H9 (cell line): Measurements from ENCODE around the gene GPRASP3. TPM values are rescaled to one million over a fixed set of nuclear protein-coding genes. Genes with fewer than 3 reads are reported as not detected.

Experiments
- DNase-seq: peaks from one replicate; pipeline ENCODE4 v3.0.0-alpha.2; 2017
- H2AFZ ChIP-seq: one replicate; pipeline ENCODE4 v1.6.1; 2013; ENCODE audit warnings: mild to moderate bottlenecking, low read length, control low read depth, moderate library complexity
- H2AK5ac ChIP-seq: 2 replicates; pipeline ENCODE4 v1.6.1; 2013; ENCODE audit warnings: low read length, control low read depth, mixed read lengths; ENCODE audit not compliant: insufficient read length
- H2BK120ac ChIP-seq: one replicate; pipeline ENCODE4 v1.6.1; 2013; ENCODE audit warnings: low read depth, mild to moderate bottlenecking, low read length, control low read depth, inconsistent platforms; ENCODE audit not compliant: poor library complexity, severe bottlenecking
- H2BK12ac ChIP-seq: 2 replicates; pipeline ENCODE4 v1.6.1; 2013; ENCODE audit warnings: low read length, control low read depth, mixed read lengths, low read depth; ENCODE audit not compliant: insufficient read length
- H2BK15ac ChIP-seq: 2 replicates; pipeline ENCODE4 v1.6.1; 2013; ENCODE audit warnings: low read depth, low read length, control low read depth
- H2BK20ac ChIP-seq: one replicate; pipeline ENCODE4 v1.6.1; 2013; ENCODE audit warnings: low read depth, mild to moderate bottlenecking, low read length, control low read depth, inconsistent platforms; ENCODE audit not compliant: poor library complexity, severe bottlenecking
- H2BK5ac ChIP-seq: 2 replicates; pipeline ENCODE4 v1.6.1; 2013; ENCODE audit warnings: low read length, control low read depth, mixed read lengths; ENCODE audit not compliant: insufficient read length
- H3K14ac ChIP-seq: 2 replicates; pipeline ENCODE4 v1.6.1; 2013; ENCODE audit warnings: low read length, control low read depth; ENCODE audit not compliant: insufficient read depth
- H3K18ac ChIP-seq: 2 replicates; pipeline ENCODE4 v1.6.1; 2013; ENCODE audit warnings: low read depth, mild to moderate bottlenecking, mixed read lengths, low read length, control low read depth; ENCODE audit not compliant: insufficient read length
- H3K23ac ChIP-seq: 2 replicates; pipeline ENCODE4 v1.6.1; 2013; ENCODE audit warnings: low read length, control low read depth, mixed read lengths, low read depth; ENCODE audit not compliant: insufficient read length
- H3K23me2 ChIP-seq: 2 replicates; pipeline ENCODE4 v1.6.1; 2013; ENCODE audit warnings: low read depth, mild to moderate bottlenecking, mixed read lengths, low read length, control low read depth; ENCODE audit not compliant: insufficient read length, poor library complexity, severe bottlenecking
- H3K27ac ChIP-seq: 2 replicates; pipeline ENCODE4 v1.5.1; 2013; ENCODE audit warnings: low read length, control low read depth, mixed read lengths, low read depth; ENCODE audit not compliant: insufficient read length
- H3K27me3 ChIP-seq: 2 replicates; pipeline ENCODE4 v1.6.1; 2013; ENCODE audit warnings: low read length, control low read depth, inconsistent platforms; ENCODE audit not compliant: insufficient read depth
- H3K4ac ChIP-seq: 2 replicates; pipeline ENCODE4 v1.6.1; 2013; ENCODE audit warnings: low read depth, mild to moderate bottlenecking, control low read depth, inconsistent platforms, low read length, moderate library complexity
- H3K4me1 ChIP-seq: 2 replicates; pipeline ENCODE4 v1.6.1; 2013; ENCODE audit warnings: low read length, control low read depth, inconsistent platforms; ENCODE audit not compliant: insufficient read depth
- H3K4me2 ChIP-seq: 2 replicates; pipeline ENCODE4 v1.6.1; 2013; ENCODE audit warnings: low read length, control low read depth, mixed read lengths; ENCODE audit not compliant: insufficient read length, insufficient read depth
- H3K56ac ChIP-seq: 2 replicates; pipeline ENCODE4 v1.6.1; 2013; ENCODE audit warnings: low read depth, mild to moderate bottlenecking, mixed read lengths, low read length, control low read depth; ENCODE audit not compliant: insufficient read length
- H3K79me1 ChIP-seq: 2 replicates; pipeline ENCODE4 v1.6.1; 2013; ENCODE audit warnings: low read depth, mild to moderate bottlenecking, moderate library complexity, low read length, control low read depth, inconsistent platforms; ENCODE audit not compliant: insufficient read depth, poor library complexity, severe bottlenecking
- H3K79me2 ChIP-seq: 2 replicates; pipeline ENCODE4 v1.6.1; 2013; ENCODE audit warnings: low read length, control low read depth, inconsistent platforms; ENCODE audit not compliant: insufficient read depth
- H3K9ac ChIP-seq: 2 replicates; pipeline ENCODE4 v1.6.1; 2013; ENCODE audit warnings: low read length, control low read depth, mixed read lengths; ENCODE audit not compliant: insufficient read length; ENCODE audit errors: extremely low read depth
- H3K9me3 ChIP-seq: one replicate; pipeline ENCODE4 v1.6.1; 2013; ENCODE audit warnings: low read depth, low read length, inconsistent platforms; ENCODE audit not compliant: control insufficient read depth
- H3T11ph ChIP-seq: one replicate; pipeline ENCODE4 v1.6.1; 2013; ENCODE audit warnings: mild to moderate bottlenecking, low read length, control low read depth, inconsistent platforms
- H4K20me1 ChIP-seq: one replicate; pipeline ENCODE4 v1.6.1; 2013; ENCODE audit not compliant: control insufficient read depth, insufficient read length, insufficient read depth
- H4K5ac ChIP-seq: 2 replicates; pipeline ENCODE4 v1.6.1; 2013; ENCODE audit warnings: low read depth, mild to moderate bottlenecking, mixed read lengths, low read length, control low read depth; ENCODE audit not compliant: insufficient read length
- H4K8ac ChIP-seq: replicated peaks from 2 replicates; pipeline ENCODE4 v1.6.1; 2013; ENCODE audit warnings: low read length, control low read depth, mixed read lengths, low read depth; ENCODE audit not compliant: insufficient read length
- H4K91ac ChIP-seq: 2 replicates; pipeline ENCODE4 v1.6.1; 2013; ENCODE audit warnings: low read depth, mild to moderate bottlenecking, moderate library complexity, mixed read lengths, low read length, control low read depth; ENCODE audit not compliant: insufficient read length
- H3K27ac Mint-ChIP-seq, 3 experiments: 2 replicates in 2 of 3; 3 replicates in 1 of 3; pipeline ENCODE4 v1.8.0; 2020 to 2021; ENCODE audit warnings: mixed read lengths in 3 of 3, mild to moderate bottlenecking in 1 of 3, moderate library complexity in 1 of 3
- H3K27me3 Mint-ChIP-seq: 2 replicates; pipeline ENCODE4 v1.8.0; 2021; ENCODE audit warnings: low read depth, mild to moderate bottlenecking, moderate library complexity, mixed read lengths
- H3K36me3 Mint-ChIP-seq, 3 experiments: 2 replicates in 2 of 3; 3 replicates in 1 of 3; pipeline ENCODE4 v1.8.0; 2020 to 2021; ENCODE audit warnings: low read depth in 3 of 3, mixed read lengths in 3 of 3; ENCODE audit not compliant: insufficient read depth in 1 of 3
- H3K4me1 Mint-ChIP-seq, 2 experiments: 2 replicates each; pipeline ENCODE4 v1.8.0; 2020; ENCODE audit warnings: mixed read lengths in 2 of 2
- H3K4me3 Mint-ChIP-seq, 2 experiments: 2 replicates in 1 of 2; 3 replicates in 1 of 2; pipeline ENCODE4 v1.8.0; 2020 to 2021; ENCODE audit warnings: mild to moderate bottlenecking in 2 of 2, mixed read lengths in 2 of 2, moderate library complexity in 1 of 2
- H3K9me3 Mint-ChIP-seq, 2 experiments: 2 replicates in 1 of 2; 3 replicates in 1 of 2; pipeline ENCODE4 v1.8.0; 2020; ENCODE audit warnings: mild to moderate bottlenecking in 2 of 2, mixed read lengths in 2 of 2, moderate library complexity in 1 of 2
- WGBS: extraction: QIAGEN DNeasy Blood & Tissue Kit; methylation state at CpG from one replicate; pipeline ENCODE4 v1.1.7; 2013; ENCODE audit warnings: missing lambda C conversion rate, low lambda C conversion rate, mixed read lengths; ENCODE audit not compliant: insufficient read length; ENCODE audit errors: extremely low coverage; 5-methylcytosine and 5-hydroxymethylcytosine counted together
- total RNA-seq: library from RNA; stranded (reverse); gene quantifications from 2 replicates; pipeline ENCODE4 v1.2.1, GENCODE V29; 2021
- TF ChIP-seq, protein P1 (sequence below): fragments of 200-600 bp; sonication (generic); conservative IDR thresholded peaks from 3 replicates; pipeline ENCODE4 v1.8.0; 2021; ENCODE audit warnings: antibody characterized with exemption, mild to moderate bottlenecking

Gene GPRASP3
- total RNA-seq, 1 experiment from 2014 or later: 4.8 TPM

DNA sequence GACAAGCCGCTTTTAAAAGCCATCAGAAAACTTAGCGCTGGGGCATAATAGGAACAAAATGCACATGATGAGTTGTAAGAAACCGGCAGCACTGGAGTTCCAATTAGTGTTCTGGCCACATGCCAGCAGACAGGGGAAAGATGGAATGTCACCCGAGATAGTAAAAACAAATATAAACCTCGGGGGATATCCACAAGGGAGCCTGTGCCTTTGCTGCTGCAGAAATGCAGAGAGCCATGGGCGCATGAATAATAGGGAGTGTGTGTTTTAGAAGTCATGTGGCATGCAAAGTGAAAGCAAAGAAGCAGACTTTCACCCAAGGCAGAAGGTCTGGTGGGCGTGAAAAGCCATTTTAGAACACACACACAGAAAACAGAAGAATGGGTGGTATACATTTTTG is 19.1 kb downstream of the GPRASP3 start:
- no peak for DNase-seq
- H3K23ac ChIP-seq: no peak overlapping the region
- no peak overlapping the region for H2BK5ac ChIP-seq
- H3K56ac ChIP-seq: no peak overlapping the region
- H3K9me3 Mint-ChIP-seq: peaks cover 62 to 63% of the 10 kb centered on the region in 2 experiments
- H4K91ac ChIP-seq: no peak overlapping the region
- no peak overlapping the region for H3K27ac ChIP-seq
- H3T11ph ChIP-seq: no peak overlapping the region
- H3K36me3 Mint-ChIP-seq: peaks cover 0 to 4% (median 0%) of the 10 kb centered on the region in 3 experiments; a peak in 2 of 7 replicates
- no peak overlapping the region for H3K9ac ChIP-seq
- TF ChIP-seq, protein P1, sequence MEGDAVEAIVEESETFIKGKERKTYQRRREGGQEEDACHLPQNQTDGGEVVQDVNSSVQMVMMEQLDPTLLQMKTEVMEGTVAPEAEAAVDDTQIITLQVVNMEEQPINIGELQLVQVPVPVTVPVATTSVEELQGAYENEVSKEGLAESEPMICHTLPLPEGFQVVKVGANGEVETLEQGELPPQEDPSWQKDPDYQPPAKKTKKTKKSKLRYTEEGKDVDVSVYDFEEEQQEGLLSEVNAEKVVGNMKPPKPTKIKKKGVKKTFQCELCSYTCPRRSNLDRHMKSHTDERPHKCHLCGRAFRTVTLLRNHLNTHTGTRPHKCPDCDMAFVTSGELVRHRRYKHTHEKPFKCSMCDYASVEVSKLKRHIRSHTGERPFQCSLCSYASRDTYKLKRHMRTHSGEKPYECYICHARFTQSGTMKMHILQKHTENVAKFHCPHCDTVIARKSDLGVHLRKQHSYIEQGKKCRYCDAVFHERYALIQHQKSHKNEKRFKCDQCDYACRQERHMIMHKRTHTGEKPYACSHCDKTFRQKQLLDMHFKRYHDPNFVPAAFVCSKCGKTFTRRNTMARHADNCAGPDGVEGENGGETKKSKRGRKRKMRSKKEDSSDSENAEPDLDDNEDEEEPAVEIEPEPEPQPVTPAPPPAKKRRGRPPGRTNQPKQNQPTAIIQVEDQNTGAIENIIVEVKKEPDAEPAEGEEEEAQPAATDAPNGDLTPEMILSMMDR: no peak
- H3K4ac ChIP-seq: no peak overlapping the region
- no peaks in the 10 kb centered on the region for H3K23me2 ChIP-seq
- no peaks in the 10 kb centered on the region for H3K27me3 ChIP-seq
- no peak overlapping the region for H4K8ac ChIP-seq
- H2AFZ ChIP-seq: no peak overlapping the region
- H4K5ac ChIP-seq: no peak overlapping the region
- no peak overlapping the region for H2BK12ac ChIP-seq
- peaks cover 3% of the 10 kb centered on the region for H3K9me3 ChIP-seq
- H2BK15ac ChIP-seq: no peak overlapping the region
- H4K20me1 ChIP-seq: no peaks in the 10 kb centered on the region
- H3K4me3 Mint-ChIP-seq: no peak overlapping the region
- H2BK20ac ChIP-seq: no peak overlapping the region
- H3K4me1 Mint-ChIP-seq: peaks cover 13 to 17% of the 10 kb centered on the region in 2 experiments
- no peak overlapping the region for H3K4me2 ChIP-seq
- H2BK120ac ChIP-seq: no peak overlapping the region
- no peak overlapping the region for H3K14ac ChIP-seq
- H3K27ac Mint-ChIP-seq: no peak overlapping the region
- H3K4me1 ChIP-seq: no peaks in the 10 kb centered on the region
- peaks cover 2% of the 10 kb centered on the region; the same call in 1 of the 2 replicates for H3K27me3 Mint-ChIP-seq
- H2AK5ac ChIP-seq: no peak overlapping the region
- WGBS: no CpG with 5 or more reads among the region's 7 CpGs
- no peaks in the 10 kb centered on the region for H3K79me2 ChIP-seq
- no peak overlapping the region for H3K18ac ChIP-seq
- no peaks in the 10 kb centered on the region for H3K79me1 ChIP-seq
